Loucy (cell line): Measurements from ENCODE around the gene NTN5.

Experiments used
- CTCF ChIP-seq: fragments of 200-600 bp; sonication (generic); conservative IDR thresholded peaks from 2 replicates; pipeline ENCODE4 v1.5.1; 2014; ENCODE audit warnings: mild to moderate bottlenecking, antibody characterized with exemption, low read length
- EZH2phosphoT487 ChIP-seq: fragments of 200-600 bp; IDR thresholded peaks from 2 replicates; pipeline ENCODE4 v1.6.1; 2018; ENCODE audit warnings: antibody characterized with exemption, mild to moderate bottlenecking, moderate library complexity, borderline replicate concordance

- TF ChIP-seq CTCF (no peak), EZH2phosphoT487 (no peak)
Measured at GRCh38 chr19:48611872-48612271, 60.9 kb downstream of the NTN5 start.
